ENCODE results near the gene APOC1.
"Not testable (repeated sequence)": the region's sequence is repeated elsewhere in the genome, so short reads cannot be mapped to it uniquely, and the experiment has no call there.

Gene APOC1

DNA sequence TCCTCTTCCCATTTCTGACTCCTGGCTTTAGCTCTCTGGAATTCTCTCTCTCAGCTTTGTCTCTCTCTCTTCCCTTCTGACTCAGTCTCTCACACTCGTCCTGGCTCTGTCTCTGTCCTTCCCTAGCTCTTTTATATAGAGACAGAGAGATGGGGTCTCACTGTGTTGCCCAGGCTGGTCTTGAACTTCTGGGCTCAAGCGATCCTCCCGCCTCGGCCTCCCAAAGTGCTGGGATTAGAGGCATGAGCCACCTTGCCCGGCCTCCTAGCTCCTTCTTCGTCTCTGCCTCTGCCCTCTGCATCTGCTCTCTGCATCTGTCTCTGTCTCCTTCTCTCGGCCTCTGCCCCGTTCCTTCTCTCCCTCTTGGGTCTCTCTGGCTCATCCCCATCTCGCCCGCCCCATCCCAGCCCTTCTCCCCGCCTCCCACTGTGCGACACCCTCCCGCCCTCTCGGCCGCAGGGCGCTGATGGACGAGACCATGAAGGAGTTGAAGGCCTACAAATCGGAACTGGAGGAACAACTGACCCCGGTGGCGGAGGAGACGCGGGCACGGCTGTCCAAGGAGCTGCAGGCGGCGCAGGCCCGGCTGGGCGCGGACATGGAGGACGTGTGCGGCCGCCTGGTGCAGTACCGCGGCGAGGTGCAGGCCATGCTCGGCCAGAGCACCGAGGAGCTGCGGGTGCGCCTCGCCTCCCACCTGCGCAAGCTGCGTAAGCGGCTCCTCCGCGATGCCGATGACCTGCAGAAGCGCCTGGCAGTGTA, 6.2 kb upstream of the APOC1 start:
- TF ChIP-seq, protein P1, sequence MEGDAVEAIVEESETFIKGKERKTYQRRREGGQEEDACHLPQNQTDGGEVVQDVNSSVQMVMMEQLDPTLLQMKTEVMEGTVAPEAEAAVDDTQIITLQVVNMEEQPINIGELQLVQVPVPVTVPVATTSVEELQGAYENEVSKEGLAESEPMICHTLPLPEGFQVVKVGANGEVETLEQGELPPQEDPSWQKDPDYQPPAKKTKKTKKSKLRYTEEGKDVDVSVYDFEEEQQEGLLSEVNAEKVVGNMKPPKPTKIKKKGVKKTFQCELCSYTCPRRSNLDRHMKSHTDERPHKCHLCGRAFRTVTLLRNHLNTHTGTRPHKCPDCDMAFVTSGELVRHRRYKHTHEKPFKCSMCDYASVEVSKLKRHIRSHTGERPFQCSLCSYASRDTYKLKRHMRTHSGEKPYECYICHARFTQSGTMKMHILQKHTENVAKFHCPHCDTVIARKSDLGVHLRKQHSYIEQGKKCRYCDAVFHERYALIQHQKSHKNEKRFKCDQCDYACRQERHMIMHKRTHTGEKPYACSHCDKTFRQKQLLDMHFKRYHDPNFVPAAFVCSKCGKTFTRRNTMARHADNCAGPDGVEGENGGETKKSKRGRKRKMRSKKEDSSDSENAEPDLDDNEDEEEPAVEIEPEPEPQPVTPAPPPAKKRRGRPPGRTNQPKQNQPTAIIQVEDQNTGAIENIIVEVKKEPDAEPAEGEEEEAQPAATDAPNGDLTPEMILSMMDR (conservative IDR thresholded peaks at IDR 0.05; ENCODE audit: low read depth, low read length), result no peak
- no peak for DNase-seq (ENCODE audit: low read depth)
- H3K4me3 ChIP-seq (ENCODE audit: low read length), result no peak overlapping the region

DNA sequence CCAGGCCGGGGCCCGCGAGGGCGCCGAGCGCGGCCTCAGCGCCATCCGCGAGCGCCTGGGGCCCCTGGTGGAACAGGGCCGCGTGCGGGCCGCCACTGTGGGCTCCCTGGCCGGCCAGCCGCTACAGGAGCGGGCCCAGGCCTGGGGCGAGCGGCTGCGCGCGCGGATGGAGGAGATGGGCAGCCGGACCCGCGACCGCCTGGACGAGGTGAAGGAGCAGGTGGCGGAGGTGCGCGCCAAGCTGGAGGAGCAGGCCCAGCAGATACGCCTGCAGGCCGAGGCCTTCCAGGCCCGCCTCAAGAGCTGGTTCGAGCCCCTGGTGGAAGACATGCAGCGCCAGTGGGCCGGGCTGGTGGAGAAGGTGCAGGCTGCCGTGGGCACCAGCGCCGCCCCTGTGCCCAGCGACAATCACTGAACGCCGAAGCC, 5.6 kb upstream of the APOC1 start:
- no peak for DNase-seq (ENCODE audit: low read depth)
- no peak overlapping the region for H3K4me3 ChIP-seq (ENCODE audit: low read length)
- TF ChIP-seq, protein P1 (conservative IDR thresholded peaks at IDR 0.05; ENCODE audit: low read depth, low read length), result no peak

DNA sequence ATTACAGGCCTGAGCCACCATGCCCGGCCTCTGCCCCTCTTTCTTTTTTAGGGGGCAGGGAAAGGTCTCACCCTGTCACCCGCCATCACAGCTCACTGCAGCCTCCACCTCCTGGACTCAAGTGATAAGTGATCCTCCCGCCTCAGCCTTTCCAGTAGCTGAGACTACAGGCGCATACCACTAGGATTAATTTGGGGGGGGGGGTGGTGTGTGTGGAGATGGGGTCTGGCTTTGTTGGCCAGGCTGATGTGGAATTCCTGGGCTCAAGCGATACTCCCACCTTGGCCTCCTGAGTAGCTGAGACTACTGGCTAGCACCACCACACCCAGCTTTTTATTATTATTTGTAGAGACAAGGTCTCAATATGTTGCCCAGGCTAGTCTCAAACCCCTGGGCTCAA, 4.6 kb upstream of the APOC1 start:
- TF ChIP-seq, protein P1 (conservative IDR thresholded peaks at IDR 0.05; ENCODE audit: low read depth, low read length), result no peak
- no peak for DNase-seq (ENCODE audit: low read depth)
- H3K4me3 ChIP-seq (ENCODE audit: low read length), result no peak overlapping the region

DNA sequence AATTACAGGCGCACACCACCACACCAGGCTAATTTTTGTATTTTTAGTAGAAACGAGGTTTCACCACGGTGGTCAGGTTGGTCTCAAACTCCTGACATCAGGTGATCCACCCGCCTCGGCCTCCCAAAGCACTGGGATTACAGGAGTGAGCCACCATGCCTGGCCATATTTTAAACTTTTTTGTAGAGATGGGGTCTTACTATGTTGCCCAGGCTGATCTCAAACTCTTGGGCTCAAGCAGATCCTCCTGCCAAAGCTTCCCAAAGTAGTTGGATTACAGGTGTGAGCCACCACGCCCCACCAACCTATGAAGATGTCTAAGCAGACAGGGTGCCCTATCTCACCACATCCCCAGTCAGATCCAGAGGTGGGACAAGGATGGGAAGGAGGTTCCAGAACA, 2.5 kb upstream of the APOC1 start:
- H3K4me3 ChIP-seq (ENCODE audit: low read length); DNase-seq (ENCODE audit: low read depth): not testable (repeated sequence)

DNA sequence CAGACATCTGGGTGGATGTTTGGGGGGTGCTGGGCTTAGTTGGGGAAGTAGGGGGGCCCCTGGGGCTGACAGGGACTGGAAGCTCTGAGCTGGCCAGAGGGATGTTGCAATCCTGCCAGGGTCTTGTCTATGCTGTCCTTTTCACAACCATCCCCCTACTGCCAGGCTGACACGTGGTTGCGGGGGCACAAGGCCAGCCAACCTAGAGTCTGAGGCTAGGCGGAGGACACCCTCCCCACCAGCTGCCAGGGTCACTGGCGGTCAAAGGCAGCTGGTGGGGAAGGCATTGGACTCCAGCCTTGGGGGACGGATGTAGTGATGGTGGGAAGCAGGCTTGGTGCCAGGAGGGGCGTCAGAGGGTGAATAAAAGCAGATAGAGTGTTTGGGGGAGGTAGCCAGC, 1.6 kb upstream of the APOC1 start:
- TF ChIP-seq, protein P1 (conservative IDR thresholded peaks at IDR 0.05; ENCODE audit: low read depth, low read length), result no peak
- no peak overlapping the region for H3K4me3 ChIP-seq (ENCODE audit: low read length)
- DNase-seq (ENCODE audit: low read depth), result no peak

DNA sequence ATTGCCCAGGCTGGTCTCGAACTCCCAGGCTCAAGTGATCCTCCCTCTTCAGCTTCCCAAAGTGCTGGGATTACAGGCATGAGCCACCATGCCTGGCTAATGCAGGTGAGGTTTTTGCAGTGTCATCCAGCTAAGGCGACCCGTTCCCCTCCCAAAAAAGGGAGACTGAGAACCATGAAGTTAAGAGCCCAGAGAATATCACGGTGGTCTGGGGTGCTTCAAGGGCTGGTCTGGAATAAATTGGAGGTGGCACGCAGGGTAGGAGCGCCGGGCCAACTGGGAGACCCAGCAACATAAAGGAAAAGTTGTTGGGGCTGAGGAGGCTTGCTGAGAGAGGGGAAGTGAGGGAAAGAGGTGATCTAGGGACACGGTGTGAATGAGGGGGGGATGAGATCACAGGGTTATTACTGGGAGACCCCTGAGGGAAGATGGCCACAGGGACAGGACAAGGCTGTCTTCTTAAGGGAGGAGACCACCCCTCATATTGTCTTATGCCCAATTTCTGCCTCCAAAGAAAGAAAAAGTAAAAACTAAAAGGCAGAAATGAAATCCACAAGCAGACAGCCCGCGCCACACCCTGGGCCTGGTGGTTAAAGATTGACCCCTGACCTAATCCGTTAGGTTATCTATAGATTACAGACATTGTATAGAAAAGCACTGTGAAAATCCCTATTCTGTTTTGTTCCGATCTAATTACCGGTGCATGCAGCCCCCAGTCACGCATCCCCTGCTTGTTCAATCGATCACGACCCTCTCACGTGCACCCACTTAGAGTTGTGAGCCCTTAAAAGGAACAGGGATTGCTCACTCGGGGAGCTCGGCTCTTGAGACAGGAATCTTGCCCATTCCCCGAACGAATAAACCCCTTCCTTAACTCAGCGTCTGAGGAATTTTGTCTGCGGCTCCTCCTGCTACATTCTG, 636 bp upstream of the APOC1 start:
- not testable (repeated sequence) for DNase-seq (ENCODE audit: low read depth)
- peak overlapping the region; percentile 63 for H3K4me3 ChIP-seq (ENCODE audit: low read length)

DNA sequence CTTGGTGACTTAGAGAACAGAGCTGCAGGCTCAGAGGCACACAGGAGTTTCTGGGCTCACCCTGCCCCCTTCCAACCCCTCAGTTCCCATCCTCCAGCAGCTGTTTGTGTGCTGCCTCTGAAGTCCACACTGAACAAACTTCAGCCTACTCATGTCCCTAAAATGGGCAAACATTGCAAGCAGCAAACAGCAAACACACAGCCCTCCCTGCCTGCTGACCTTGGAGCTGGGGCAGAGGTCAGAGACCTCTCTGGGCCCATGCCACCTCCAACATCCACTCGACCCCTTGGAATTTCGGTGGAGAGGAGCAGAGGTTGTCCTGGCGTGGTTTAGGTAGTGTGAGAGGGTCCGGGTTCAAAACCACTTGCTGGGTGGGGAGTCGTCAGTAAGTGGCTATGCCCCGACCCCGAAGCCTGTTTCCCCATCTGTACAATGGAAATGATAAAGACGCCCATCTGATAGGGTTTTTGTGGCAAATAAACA, 9.9 kb downstream of the APOC1 start:
- no peak for DNase-seq (ENCODE audit: low read depth)
- no peak overlapping the region for H3K4me3 ChIP-seq (ENCODE audit: low read length)
- TF ChIP-seq, protein P1 (conservative IDR thresholded peaks at IDR 0.05; ENCODE audit: low read depth, low read length), result no peak

Measured in retinal pigment epithelial cell (primary cell).